Parathyroid adenoma (tissue), 2 donors: ENCODE results near the gene CAB39.
"Not testable (repeated sequence)": the region's sequence is repeated elsewhere in the genome, so short reads cannot be mapped to it uniquely, and the experiment has no call there.

ENCODE experiments used
- H2AFZ ChIP-seq: fragments of 300-600 bp; sonication (generic); one replicate; pipeline ENCODE4 v1.7.0; 2017; ENCODE audit warnings: antibody characterized with exemption, mild to moderate bottlenecking
- H3K27ac ChIP-seq: fragments of 300-600 bp; sonication (generic); one replicate; pipeline ENCODE4 v1.7.0; 2017
- H3K27me3 ChIP-seq: fragments of 300-600 bp; sonication (generic); one replicate; pipeline ENCODE4 v1.7.0; 2017; ENCODE audit warnings: low read length; ENCODE audit not compliant: control insufficient read depth, insufficient read depth
- H3K36me3 ChIP-seq: fragments of 300-600 bp; sonication (generic); one replicate; pipeline ENCODE4 v1.7.0; 2017; ENCODE audit warnings: low read length; ENCODE audit not compliant: control insufficient read depth, insufficient read depth
- H3K4me1 ChIP-seq: fragments of 300-600 bp; sonication (generic); one replicate; pipeline ENCODE4 v1.7.0; 2017; ENCODE audit warnings: control low read depth
- H3K4me2 ChIP-seq: fragments of 300-600 bp; sonication (generic); one replicate; pipeline ENCODE4 v1.7.0; 2017; ENCODE audit warnings: low read length
- H3K4me3 ChIP-seq: fragments of 300-600 bp; sonication (generic); one replicate; pipeline ENCODE4 v1.7.0; 2017; ENCODE audit warnings: low read depth, low read length
- H3K79me2 ChIP-seq: fragments of 300-600 bp; sonication (generic); one replicate; pipeline ENCODE4 v1.7.0; 2017; ENCODE audit warnings: control low read depth
- H3K9ac ChIP-seq: fragments of 300-600 bp; sonication (generic); one replicate; pipeline ENCODE4 v1.7.0; 2017; ENCODE audit warnings: mild to moderate bottlenecking
- H3K9me3 ChIP-seq: fragments of 300-600 bp; sonication (generic); one replicate; pipeline ENCODE4 v1.7.0; 2017; ENCODE audit warnings: low read length; ENCODE audit not compliant: control insufficient read depth
- TF ChIP-seq, protein P1 (sequence below): fragments of 300-600 bp; sonication (generic); IDR thresholded peaks from one replicate; pipeline ENCODE4 v1.7.0; 2017; ENCODE audit warnings: antibody characterized with exemption, mild to moderate bottlenecking
- donor health status: primary hyperparathyroidism.

Gene CAB39

GRCh38 chr2:230721712-230722111 lies 9.1 kb downstream of the CAB39 start:
- Histone ChIP-seq H3K4me2 (no peak overlapping the region), H3K9me3 (no peaks in the 10 kb centered on the region), H3K4me1 (peaks cover 14% of the 10 kb centered on the region), H3K27me3 (no peaks in the 10 kb centered on the region), H3K36me3 (no peaks in the 10 kb centered on the region), H2AFZ (no peak overlapping the region), H3K4me3 (no peak overlapping the region), H3K9ac (no peak overlapping the region), H3K27ac (no peak overlapping the region), H3K79me2 (peaks cover 69% of the 10 kb centered on the region)
- TF ChIP-seq, protein P1, sequence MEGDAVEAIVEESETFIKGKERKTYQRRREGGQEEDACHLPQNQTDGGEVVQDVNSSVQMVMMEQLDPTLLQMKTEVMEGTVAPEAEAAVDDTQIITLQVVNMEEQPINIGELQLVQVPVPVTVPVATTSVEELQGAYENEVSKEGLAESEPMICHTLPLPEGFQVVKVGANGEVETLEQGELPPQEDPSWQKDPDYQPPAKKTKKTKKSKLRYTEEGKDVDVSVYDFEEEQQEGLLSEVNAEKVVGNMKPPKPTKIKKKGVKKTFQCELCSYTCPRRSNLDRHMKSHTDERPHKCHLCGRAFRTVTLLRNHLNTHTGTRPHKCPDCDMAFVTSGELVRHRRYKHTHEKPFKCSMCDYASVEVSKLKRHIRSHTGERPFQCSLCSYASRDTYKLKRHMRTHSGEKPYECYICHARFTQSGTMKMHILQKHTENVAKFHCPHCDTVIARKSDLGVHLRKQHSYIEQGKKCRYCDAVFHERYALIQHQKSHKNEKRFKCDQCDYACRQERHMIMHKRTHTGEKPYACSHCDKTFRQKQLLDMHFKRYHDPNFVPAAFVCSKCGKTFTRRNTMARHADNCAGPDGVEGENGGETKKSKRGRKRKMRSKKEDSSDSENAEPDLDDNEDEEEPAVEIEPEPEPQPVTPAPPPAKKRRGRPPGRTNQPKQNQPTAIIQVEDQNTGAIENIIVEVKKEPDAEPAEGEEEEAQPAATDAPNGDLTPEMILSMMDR, result no peak

GRCh38 chr2:230722207-230722885 lies 9.7 kb downstream of the CAB39 start:
- no peak overlapping the region for H3K27ac ChIP-seq
- no peak overlapping the region for H3K4me3 ChIP-seq
- no peaks in the 10 kb centered on the region for H3K27me3 ChIP-seq
- H3K36me3 ChIP-seq, result no peaks in the 10 kb centered on the region
- no peak overlapping the region for H2AFZ ChIP-seq
- H3K4me2 ChIP-seq, result no peak overlapping the region
- H3K79me2 ChIP-seq, result peaks cover 65% of the 10 kb centered on the region
- H3K4me1 ChIP-seq, result peaks cover 12% of the 10 kb centered on the region
- TF ChIP-seq, protein P1, result no peak
- H3K9me3 ChIP-seq, result no peaks in the 10 kb centered on the region
- no peak overlapping the region for H3K9ac ChIP-seq

GRCh38 chr2:230723363-230723762 lies 10.7 kb downstream of the CAB39 start:
- Histone ChIP-seq H3K4me3 (no peak overlapping the region), H3K9me3 (no peaks in the 10 kb centered on the region), H3K4me2 (no peak overlapping the region), H3K36me3 (no peaks in the 10 kb centered on the region), H3K27ac (no peak overlapping the region), H3K79me2 (peaks cover 59% of the 10 kb centered on the region), H3K9ac (no peak overlapping the region), H2AFZ (no peak overlapping the region), H3K27me3 (no peaks in the 10 kb centered on the region), H3K4me1 (peaks cover 7% of the 10 kb centered on the region)
- TF ChIP-seq, protein P1, result no peak

DNA sequence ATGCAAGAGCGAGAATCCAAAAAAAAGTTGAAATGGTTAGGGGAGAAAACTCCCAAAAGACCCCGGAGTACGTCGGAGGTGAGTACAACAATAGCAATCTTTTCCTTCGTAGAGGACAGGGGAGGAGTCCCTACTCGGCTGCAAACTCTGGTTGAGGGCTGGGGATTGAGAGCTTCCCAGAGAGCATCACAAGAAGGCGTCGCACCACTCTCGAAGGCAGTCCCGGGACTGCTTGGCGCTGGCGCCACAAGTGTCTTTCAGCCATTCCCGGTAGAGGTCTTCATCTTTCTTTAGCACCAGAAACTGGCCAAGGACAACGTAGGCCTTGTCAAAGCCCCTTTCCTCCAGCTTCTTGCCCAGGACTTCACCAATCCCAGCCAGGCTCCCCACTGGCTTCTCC lies 12.3 kb downstream of the CAB39 start:
- H3K9me3 ChIP-seq, H3K4me1 ChIP-seq: not testable (repeated sequence)

DNA sequence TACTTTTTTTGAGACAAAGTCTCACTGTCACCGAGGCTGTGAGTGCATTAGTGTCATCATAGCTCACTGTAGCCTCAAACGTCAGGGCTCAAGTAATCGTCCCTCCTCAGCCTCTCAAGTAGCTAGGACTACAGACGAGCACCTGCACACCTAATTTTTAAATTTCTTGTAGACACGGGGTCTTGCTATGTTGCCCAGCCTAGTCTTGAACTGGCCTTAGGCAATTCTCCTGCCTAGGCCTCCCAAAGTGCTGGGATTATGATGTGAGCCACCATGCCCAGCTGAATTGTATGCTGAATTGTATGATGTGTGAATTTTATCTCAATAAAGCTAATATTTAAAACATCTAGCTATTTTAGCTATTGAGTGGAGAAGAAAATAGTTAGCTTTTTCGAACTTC lies 18.9 kb downstream of the CAB39 start:
- TF ChIP-seq, protein P1, result no peak
- peaks cover 17% of the 10 kb centered on the region for H3K4me1 ChIP-seq

More for the DNA sequence above, 12.3 kb downstream of the CAB39 start:
- not testable (repeated sequence) for H3K4me2 ChIP-seq, H3K36me3 ChIP-seq, H3K27ac ChIP-seq, H2AFZ ChIP-seq, H3K9ac ChIP-seq, H3K4me3 ChIP-seq, H3K27me3 ChIP-seq
- H3K79me2 ChIP-seq, result peaks cover 55% of the 10 kb centered on the region

More for the DNA sequence above, 18.9 kb downstream of the CAB39 start:
- Histone ChIP-seq H3K9me3 (no peaks in the 10 kb centered on the region), H2AFZ (no peak overlapping the region), H3K4me3 (no peak overlapping the region), H3K27ac (no peak overlapping the region), H3K27me3 (no peaks in the 10 kb centered on the region), H3K36me3 (no peaks in the 10 kb centered on the region), H3K79me2 (peaks cover 51% of the 10 kb centered on the region), H3K4me2 (no peak overlapping the region), H3K9ac (no peak overlapping the region)
